Measurements from ENCODE around the gene OMG.
"Not testable (repeated sequence)": the region's sequence is repeated elsewhere in the genome, so short reads cannot be mapped to it uniquely, and the experiment has no call there.

GRCh38 chr17:31262923-31263322 lies 34.1 kb downstream of the OMG start:
- not testable (repeated sequence) for TF ChIP-seq POLR2AphosphoS5, CTCF (IDR thresholded peaks at IDR 0.05)

All from breast epithelium (tissue), 3 donors.